Thyroid gland (tissue), 4 donors: ENCODE results near the gene BPIFA1.

Experiments
- POLR2A ChIP-seq, 2 donors: fragments of 450-650 bp; IDR thresholded peaks; one replicate each; pipeline ENCODE4 v1.6.1; 2017; ENCODE audit warnings: antibody characterized with exemption in 2 of 2, mild to moderate bottlenecking in 2 of 2, moderate library complexity in 1 of 2
- TF ChIP-seq, protein P1 (sequence below), 6 experiments: fragments of 200-600 bp in 3 of 6; fragments of 450-650 bp in 3 of 6; sonication (generic) in 3 of 6; IDR thresholded peaks; one replicate each; pipeline ENCODE4 v1.5.1; 2016 to 2019; ENCODE audit warnings: antibody characterized with exemption in 6 of 6, mild to moderate bottlenecking in 2 of 6, inconsistent platforms in 1 of 6, moderate library complexity in 1 of 6

DNA sequence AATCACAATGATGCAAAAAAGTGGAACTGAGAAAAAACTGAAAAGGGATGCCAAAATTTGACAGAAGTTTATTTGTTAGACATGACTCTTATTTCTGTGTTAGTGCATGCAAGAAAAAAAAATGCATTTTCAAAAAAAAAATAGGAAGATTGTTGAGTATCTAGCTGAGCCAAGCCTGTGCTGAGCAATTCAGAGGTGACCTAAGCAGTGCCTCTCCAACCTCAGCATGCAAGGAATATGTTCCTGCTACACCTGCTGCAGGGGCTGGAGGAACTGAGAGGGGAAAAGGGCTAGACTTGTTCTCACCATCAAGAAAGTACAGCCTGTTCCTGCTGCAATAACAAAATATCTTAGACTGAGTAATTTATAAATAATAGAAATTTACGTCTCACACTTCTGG lies 43.8 kb upstream of the BPIFA1 start:
- no peak for TF ChIP-seq POLR2A (IDR thresholded peaks at IDR 0.05)
- TF ChIP-seq, protein P1, sequence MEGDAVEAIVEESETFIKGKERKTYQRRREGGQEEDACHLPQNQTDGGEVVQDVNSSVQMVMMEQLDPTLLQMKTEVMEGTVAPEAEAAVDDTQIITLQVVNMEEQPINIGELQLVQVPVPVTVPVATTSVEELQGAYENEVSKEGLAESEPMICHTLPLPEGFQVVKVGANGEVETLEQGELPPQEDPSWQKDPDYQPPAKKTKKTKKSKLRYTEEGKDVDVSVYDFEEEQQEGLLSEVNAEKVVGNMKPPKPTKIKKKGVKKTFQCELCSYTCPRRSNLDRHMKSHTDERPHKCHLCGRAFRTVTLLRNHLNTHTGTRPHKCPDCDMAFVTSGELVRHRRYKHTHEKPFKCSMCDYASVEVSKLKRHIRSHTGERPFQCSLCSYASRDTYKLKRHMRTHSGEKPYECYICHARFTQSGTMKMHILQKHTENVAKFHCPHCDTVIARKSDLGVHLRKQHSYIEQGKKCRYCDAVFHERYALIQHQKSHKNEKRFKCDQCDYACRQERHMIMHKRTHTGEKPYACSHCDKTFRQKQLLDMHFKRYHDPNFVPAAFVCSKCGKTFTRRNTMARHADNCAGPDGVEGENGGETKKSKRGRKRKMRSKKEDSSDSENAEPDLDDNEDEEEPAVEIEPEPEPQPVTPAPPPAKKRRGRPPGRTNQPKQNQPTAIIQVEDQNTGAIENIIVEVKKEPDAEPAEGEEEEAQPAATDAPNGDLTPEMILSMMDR (IDR thresholded peaks at IDR 0.05) = no peak
